Right lobe of liver (tissue), 4 donors: Measurements from ENCODE around the gene SPATS2.

Experiments used
- POLR2A ChIP-seq: fragments of 450-650 bp; IDR thresholded peaks from one replicate; pipeline ENCODE4 v1.6.1; 2017; ENCODE audit warnings: antibody characterized with exemption, mild to moderate bottlenecking
- TF ChIP-seq, protein P1 (sequence below), 4 donors: fragments of 200-600 bp in 3 of 4; fragments of 450-650 bp in 1 of 4; IDR thresholded peaks; one replicate each; pipeline versions ENCODE4 v1.5.1 to v1.8.0; 2016 to 2022; ENCODE audit warnings: antibody characterized with exemption in 4 of 4, mild to moderate bottlenecking in 2 of 4
- donor health status: DM: no; HTN: no; CAD: no.
- donor health status: DM: no; HTN: no; CAD: no.
- donor health status: DM: no; HTN: yes; CAD: no.

DNA sequence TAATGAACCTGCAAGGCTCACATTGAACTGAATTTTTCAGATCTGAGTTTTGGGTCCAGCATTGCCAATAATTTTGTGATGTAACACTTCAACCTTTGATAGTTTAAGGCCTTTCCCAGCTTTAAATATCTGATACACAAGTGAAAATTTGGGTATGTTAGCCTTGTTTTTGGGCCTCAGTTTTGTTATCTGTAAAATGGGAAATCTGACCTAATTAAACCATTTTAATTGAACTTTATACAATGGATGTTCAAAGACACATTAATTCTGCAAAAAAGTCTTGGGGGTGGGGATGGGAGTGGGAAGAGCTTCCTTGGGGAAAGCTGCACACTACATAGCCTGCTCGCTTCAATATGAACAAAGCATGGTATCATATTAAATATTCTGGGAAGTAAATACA is 5.2 kb upstream of the SPATS2 start:
- TF ChIP-seq, protein P1, sequence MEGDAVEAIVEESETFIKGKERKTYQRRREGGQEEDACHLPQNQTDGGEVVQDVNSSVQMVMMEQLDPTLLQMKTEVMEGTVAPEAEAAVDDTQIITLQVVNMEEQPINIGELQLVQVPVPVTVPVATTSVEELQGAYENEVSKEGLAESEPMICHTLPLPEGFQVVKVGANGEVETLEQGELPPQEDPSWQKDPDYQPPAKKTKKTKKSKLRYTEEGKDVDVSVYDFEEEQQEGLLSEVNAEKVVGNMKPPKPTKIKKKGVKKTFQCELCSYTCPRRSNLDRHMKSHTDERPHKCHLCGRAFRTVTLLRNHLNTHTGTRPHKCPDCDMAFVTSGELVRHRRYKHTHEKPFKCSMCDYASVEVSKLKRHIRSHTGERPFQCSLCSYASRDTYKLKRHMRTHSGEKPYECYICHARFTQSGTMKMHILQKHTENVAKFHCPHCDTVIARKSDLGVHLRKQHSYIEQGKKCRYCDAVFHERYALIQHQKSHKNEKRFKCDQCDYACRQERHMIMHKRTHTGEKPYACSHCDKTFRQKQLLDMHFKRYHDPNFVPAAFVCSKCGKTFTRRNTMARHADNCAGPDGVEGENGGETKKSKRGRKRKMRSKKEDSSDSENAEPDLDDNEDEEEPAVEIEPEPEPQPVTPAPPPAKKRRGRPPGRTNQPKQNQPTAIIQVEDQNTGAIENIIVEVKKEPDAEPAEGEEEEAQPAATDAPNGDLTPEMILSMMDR (IDR thresholded peaks at IDR 0.05): no peak
- no peak for TF ChIP-seq POLR2A
